Esophagus squamous epithelium (tissue), 4 donors: ENCODE data around the gene MED29.

ENCODE experiments used
- CTCF ChIP-seq, 6 experiments: fragments of 450-650 bp in 4 of 6; fragments of 200-600 bp in 2 of 6; sonication (generic) in 2 of 6; IDR thresholded peaks; one replicate each; pipeline ENCODE4 v1.5.1; 2016 to 2019; ENCODE audit warnings: antibody characterized with exemption in 6 of 6, mild to moderate bottlenecking in 4 of 6, moderate library complexity in 4 of 6
- POLR2A ChIP-seq, 4 donors: fragments of 450-650 bp; IDR thresholded peaks; one replicate each; pipeline ENCODE4 v1.6.1; 2017; ENCODE audit warnings: antibody characterized with exemption in 4 of 4, mild to moderate bottlenecking in 4 of 4, moderate library complexity in 3 of 4

DNA sequence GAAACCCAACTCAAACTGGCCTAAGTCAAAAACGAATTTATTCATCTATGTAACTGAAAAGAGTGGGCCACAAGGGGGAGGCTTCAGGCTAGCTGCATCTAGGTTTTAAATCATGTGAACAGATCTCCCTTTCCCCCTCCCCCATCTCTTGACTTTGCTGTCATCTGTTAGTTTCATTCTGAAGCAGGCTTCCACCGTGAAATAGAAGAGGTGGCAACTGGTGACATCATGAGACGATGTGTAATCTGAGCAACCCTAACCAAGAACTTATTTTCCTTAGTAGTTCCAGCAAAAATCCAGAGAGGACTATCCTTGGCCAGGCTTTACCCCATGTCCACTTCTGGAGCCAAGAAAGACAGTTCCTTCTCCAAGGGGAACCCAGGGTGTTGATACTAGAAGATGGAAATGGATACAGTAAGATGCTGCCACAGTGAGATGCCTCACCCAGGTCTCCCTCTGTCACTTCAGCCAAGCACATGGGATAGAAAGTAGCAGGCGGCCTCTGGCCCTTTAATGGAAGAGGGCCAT lies 39.6 kb upstream of the MED29 start:
- TF ChIP-seq CTCF (IDR thresholded peaks at IDR 0.05) (no peak), POLR2A (IDR thresholded peaks at IDR 0.05) (no peak)
